Measurements from ENCODE around the gene SUGCT.

DNA sequence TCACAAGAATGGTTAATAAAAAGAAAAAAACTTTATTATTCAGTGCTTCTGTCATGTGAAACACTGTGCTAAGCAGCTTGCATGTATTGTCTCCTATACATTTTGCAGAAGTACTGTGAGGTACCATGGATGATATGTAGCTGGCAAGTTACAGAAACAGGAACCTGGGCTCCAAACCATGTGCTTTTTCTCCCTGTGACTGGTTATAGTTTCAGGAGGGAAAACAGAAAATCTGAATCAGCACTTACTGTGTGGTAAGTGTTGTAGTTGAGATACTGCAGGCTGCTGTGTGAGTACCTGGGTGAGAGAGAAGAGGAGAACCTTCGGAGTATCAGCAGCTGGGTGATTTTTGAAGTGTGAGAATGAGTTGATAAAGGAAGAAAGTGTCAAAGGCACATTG is 285.0 kb downstream of the SUGCT start:
- TF ChIP-seq, protein P1, sequence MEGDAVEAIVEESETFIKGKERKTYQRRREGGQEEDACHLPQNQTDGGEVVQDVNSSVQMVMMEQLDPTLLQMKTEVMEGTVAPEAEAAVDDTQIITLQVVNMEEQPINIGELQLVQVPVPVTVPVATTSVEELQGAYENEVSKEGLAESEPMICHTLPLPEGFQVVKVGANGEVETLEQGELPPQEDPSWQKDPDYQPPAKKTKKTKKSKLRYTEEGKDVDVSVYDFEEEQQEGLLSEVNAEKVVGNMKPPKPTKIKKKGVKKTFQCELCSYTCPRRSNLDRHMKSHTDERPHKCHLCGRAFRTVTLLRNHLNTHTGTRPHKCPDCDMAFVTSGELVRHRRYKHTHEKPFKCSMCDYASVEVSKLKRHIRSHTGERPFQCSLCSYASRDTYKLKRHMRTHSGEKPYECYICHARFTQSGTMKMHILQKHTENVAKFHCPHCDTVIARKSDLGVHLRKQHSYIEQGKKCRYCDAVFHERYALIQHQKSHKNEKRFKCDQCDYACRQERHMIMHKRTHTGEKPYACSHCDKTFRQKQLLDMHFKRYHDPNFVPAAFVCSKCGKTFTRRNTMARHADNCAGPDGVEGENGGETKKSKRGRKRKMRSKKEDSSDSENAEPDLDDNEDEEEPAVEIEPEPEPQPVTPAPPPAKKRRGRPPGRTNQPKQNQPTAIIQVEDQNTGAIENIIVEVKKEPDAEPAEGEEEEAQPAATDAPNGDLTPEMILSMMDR (conservative IDR thresholded peaks at IDR 0.05; ENCODE audit: low read depth, low read length), result no peak
- TF ChIP-seq EZH2 (IDR thresholded peaks at IDR 0.05; ENCODE audit: borderline replicate concordance, low read depth, low read length, poor library complexity, severe bottlenecking), result no peak

Measured in A673 (cell line).